ENCODE data around the gene WWC2.
"Not testable (repeated sequence)": the region's sequence is repeated elsewhere in the genome, so short reads cannot be mapped to it uniquely, and the experiment has no call there.

Gene WWC2

GRCh38 chr4:183320211-183321059 lies 221.4 kb downstream of the WWC2 start, which contains the start of gene CLDN22:
TSS of gene CLDN22 (minus strand) at chr4:183320276. CDS start at chr4:183320218, 58 bp downstream.
- no peak for DNase-seq (ENCODE audit: low spot score)

GRCh38 chr4:183321079-183321478 lies 222.0 kb downstream of the WWC2 start:
- in situ Hi-C loops (cut with MboI; ENCODE audit: low pct_unique_long_range_greater_than_20kb, low sequenced_read_pairs, unreplicated experiment), result no loop called here
- TF ChIP-seq CTCF (IDR thresholded peaks at IDR 0.05; ENCODE audit: extremely low read depth, insufficient read depth, missing control alignments), result no peak

More at GRCh38 chr4:183320211-183321059, 221.4 kb downstream of the WWC2 start, which contains the start of gene CLDN22:
- no peak for TF ChIP-seq CTCF (IDR thresholded peaks at IDR 0.05; ENCODE audit: extremely low read depth, insufficient read depth, missing control alignments)
- in situ Hi-C loops (cut with MboI; ENCODE audit: low pct_unique_long_range_greater_than_20kb, low sequenced_read_pairs, unreplicated experiment), result no loop called here

GRCh38 chr4:183321516-183321915 lies 222.5 kb downstream of the WWC2 start:
- in situ Hi-C loops (cut with MboI; ENCODE audit: low pct_unique_long_range_greater_than_20kb, low sequenced_read_pairs, unreplicated experiment), result no loop called here
- DNase-seq (ENCODE audit: low spot score), result no peak
- no peak for TF ChIP-seq CTCF (IDR thresholded peaks at IDR 0.05; ENCODE audit: extremely low read depth, insufficient read depth, missing control alignments)

More at GRCh38 chr4:183321079-183321478, 222.0 kb downstream of the WWC2 start:
- DNase-seq (ENCODE audit: low spot score), result no peak

- in situ Hi-C loops (cut with MboI; ENCODE audit: low pct_unique_long_range_greater_than_20kb, low sequenced_read_pairs, unreplicated experiment), result no loop called here
- DNase-seq (ENCODE audit: low spot score), result no peak
- TF ChIP-seq CTCF (IDR thresholded peaks at IDR 0.05; ENCODE audit: extremely low read depth, insufficient read depth, missing control alignments), result no peak
Measured at GRCh38 chr4:183322326-183322725, 223.3 kb downstream of the WWC2 start, which contains the start of gene CLDN24. TSS of gene CLDN24 (minus strand) at chr4:183322426. CDS start at chr4:183322426, 0 bp downstream.

GRCh38 chr4:183323295-183323694 lies 224.2 kb downstream of the WWC2 start:
- TF ChIP-seq CTCF (IDR thresholded peaks at IDR 0.05; ENCODE audit: extremely low read depth, insufficient read depth, missing control alignments), result no peak
- in situ Hi-C loops (cut with MboI; ENCODE audit: low pct_unique_long_range_greater_than_20kb, low sequenced_read_pairs, unreplicated experiment), result no loop called here
- no peak for DNase-seq (ENCODE audit: low spot score)

- DNase-seq (ENCODE audit: low spot score); in situ Hi-C loops (cut with MboI; ENCODE audit: low pct_unique_long_range_greater_than_20kb, low sequenced_read_pairs, unreplicated experiment): not testable (repeated sequence)
Measured at GRCh38 chr4:183324056-183324455, 225.0 kb downstream of the WWC2 start.

- no peak for TF ChIP-seq CTCF (IDR thresholded peaks at IDR 0.05; ENCODE audit: extremely low read depth, insufficient read depth, missing control alignments)
- DNase-seq (ENCODE audit: low spot score), result no peak
- in situ Hi-C loops (cut with MboI; ENCODE audit: low pct_unique_long_range_greater_than_20kb, low sequenced_read_pairs, unreplicated experiment), result no loop called here
Measured at GRCh38 chr4:183324619-183325018, 225.6 kb downstream of the WWC2 start.

- in situ Hi-C loops (cut with MboI; ENCODE audit: low pct_unique_long_range_greater_than_20kb, low sequenced_read_pairs, unreplicated experiment); DNase-seq (ENCODE audit: low spot score): not testable (repeated sequence)
Measured at GRCh38 chr4:183326387-183326786, 227.3 kb downstream of the WWC2 start.
